ENCODE data around the gene YJU2.
A peak's percentile ranks its signal among the peaks of the same experiment; 100 is the strongest.
"Not testable (repeated sequence)": the region's sequence is repeated elsewhere in the genome, so short reads cannot be mapped to it uniquely, and the experiment has no call there.

YJU2 gene

GRCh38 chr19:4229179-4229931 lies 17.5 kb upstream of the YJU2 start, which contains the start of gene EBI3:
EBI3 (plus strand) TSS chr19:4229523; CDS start chr19:4229551, 28 bp downstream.
- DNase-seq, result no peak

DNA sequence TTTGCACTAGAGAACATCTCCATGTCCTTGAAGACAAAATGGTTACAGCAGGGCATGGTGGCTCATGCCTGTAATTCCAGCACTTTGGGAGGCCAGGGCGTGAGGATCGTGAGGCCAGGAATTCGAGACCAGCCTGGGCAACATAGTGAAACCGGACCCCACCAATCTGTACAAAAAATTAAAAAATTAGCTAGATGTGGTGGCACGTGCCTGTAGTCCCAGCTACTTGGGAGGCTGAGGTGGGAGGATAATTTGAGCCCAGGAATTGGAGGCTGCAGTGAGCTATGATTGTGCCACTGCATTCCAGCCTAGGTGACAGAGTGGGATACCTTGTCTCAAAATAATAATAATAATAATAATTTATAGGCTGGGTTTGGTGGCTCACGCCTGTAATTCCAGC lies 16.6 kb upstream of the YJU2 start:
- not testable (repeated sequence) for DNase-seq

DNA sequence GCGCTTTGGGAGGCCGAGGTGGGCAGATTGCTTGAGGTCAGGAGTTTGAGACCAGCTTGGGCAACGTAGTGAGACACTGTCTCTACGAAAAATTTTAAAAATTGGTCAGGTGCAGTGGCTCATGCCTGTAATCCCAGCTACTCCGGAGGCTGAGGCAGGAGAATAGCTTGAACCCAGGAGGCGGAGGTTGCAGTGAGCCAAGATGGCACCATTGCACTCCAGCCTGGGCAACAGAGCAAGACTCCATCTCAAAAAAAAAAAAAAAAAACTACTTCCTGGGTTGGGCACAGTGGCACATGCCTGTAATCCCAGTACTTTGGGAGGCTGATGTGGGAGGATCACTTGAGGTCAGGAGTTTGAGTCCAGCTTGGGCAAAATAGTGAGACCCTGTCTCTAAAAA lies 15.4 kb upstream of the YJU2 start:
- not testable (repeated sequence) for DNase-seq

GRCh38 chr19:4232139-4232538 lies 14.7 kb upstream of the YJU2 start:
- DNase-seq, result not testable (repeated sequence)

DNA sequence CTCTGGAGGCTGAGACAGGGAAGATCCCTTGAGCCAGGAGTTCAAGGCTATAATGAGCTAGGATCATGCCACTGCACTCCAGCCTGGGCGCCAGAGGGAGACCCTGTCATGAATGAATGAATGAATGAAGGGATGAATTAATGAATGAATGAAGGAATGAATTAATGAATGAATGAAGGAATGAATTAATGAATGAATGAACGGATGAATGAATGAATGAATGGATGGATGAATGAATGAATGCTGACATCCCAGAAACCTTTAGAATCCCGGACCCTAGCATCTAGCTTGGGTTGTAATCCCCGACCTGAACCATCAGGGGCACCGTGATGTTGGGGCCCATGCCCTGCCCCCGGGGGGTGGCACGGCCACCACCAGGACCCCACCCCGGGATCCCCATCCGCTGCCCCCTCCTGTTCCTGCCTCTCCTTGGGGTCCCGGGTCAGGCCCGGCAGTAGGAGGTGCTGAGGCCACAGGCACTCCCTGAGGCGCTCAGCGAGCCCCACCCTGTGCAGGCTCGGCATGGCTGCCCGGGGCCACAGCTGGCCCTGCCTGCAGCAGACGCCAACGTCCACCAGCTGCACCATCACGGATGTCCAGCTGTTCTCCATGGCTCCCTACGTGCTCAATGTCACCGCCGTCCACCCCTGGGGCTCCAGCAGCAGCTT lies 14.1 kb upstream of the YJU2 start:
- peak; percentile 19 for DNase-seq

DNA sequence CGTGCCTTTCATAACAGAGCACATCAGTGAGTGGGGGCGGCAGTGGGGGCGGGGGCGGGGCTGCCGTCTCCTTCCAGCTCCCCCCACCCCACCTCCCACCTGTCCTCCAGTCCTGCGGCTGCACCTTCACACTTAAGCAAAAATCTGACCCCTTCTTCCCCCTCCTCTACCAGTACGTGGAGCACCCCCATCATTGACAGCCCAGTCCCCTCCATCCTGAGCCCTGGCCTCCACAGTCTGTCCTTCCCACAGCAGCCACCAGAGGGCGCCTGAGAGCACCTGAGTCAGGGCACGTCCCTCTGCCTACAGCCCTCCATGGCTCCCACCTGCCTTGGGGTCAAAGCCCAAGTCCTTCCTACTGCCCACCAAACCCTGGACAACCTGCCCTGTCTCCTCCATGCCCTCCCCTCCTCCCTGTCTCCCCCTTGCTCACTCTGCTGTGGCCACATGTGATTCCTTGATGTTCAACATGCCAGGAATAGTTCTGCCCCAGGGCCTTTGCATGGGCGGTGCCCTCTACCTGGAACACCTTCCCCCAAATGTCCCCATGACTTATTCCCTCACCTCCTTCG lies 13.5 kb upstream of the YJU2 start:
- peak; percentile 66 for DNase-seq

GRCh38 chr19:4234142-4234861 lies 12.6 kb upstream of the YJU2 start:
- no peak for DNase-seq

DNA sequence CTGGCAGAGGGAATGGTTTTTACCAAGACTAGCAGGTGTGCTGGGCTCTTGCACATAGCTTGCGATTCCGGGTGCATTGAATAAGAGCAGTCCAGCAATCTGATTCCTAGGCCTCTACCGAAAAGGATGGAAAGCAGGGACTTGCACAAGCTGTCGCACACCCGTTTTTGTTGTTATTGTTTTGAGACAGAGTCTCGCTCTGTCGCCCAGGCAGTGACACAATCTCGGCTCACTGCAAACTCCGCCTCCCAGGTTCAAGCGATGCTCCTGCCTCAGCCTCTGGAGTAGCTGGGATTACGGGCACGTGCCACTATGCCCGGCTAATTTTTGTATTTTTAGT lies 12.0 kb upstream of the YJU2 start:
- no peak for DNase-seq

- DNase-seq, result not testable (repeated sequence)
Measured at GRCh38 chr19:4237510-4237909, 9.4 kb upstream of the YJU2 start.

DNA sequence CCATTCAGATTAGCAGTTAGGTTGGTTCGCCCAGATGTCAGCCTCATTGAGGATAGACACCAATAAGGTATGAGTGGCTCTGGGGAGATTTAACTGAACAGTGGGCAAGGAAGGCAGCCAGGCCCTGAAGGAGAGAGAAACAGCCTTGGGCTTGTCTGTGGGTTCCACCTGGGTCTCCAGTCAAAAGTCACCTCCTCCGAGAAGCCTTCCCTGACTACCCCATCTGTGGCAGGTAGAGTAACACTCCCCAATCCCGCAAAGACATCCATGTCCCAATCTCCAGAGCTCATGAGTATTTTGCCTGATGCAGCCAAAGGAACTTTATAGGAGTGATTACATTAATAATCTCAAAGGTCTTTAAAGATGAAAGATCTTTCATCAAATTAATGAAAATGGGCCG lies 8.0 kb upstream of the YJU2 start:
- no peak for DNase-seq

- no peak for DNase-seq
Measured at GRCh38 chr19:4241824-4242430, 5.0 kb upstream of the YJU2 start.

GRCh38 chr19:4245938-4246337 lies 942 bp upstream of the YJU2 start:
- not testable (repeated sequence) for DNase-seq

DNA sequence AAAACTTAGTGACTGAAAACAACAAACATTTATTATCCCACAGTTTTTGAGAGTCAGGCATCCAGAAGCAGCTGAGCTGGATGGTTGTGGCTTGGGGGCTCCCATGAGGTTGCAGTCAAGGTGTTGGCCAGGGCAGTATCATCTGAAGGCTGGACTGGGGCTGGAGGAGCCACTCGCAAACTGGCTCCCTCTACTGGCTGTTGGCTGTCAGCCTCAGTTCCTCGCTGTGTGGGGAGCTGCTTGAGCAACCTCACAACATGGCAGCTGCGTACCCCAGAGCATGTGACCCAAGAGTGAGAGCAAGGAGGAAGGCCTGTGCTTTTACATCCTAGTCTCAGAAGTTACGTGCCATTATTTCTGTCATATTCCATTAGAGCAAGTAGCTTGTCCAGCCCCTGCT lies 9.7 kb downstream of the YJU2 start:
- no peak for DNase-seq

- no peak for DNase-seq
Measured at GRCh38 chr19:4257025-4257424, 10.1 kb downstream of the YJU2 start.

- no peak for DNase-seq
Measured at GRCh38 chr19:4258181-4258580, 11.3 kb downstream of the YJU2 start.

DNA sequence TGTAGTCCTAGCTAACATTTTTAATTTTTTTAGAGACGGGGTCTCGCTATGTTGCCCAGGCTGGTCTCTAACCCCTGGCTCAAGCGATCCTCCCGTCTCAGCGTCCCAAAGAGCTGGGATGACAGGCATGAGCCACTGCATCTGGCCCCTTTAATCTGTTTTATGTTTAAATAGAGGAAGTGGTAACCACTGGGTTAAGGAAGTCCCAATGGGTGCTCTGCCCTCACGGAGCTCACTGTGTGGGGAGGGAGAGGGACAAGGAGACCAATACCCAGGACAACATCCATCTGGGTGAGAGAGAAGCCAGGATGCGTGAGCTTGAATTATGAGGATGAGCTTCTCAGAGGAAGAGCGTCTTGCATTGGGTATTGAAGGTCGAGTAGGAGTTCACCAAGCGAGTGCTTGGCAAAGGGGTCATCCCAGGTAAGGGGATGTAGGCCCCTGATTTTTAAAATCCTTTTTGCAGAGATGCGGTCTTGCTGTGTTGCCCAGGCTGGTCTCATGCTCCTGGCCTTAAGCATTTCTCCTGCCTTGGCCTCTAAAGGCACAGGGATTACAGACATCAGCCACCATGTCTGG lies 13.8 kb downstream of the YJU2 start:
- no peak for DNase-seq

DNA sequence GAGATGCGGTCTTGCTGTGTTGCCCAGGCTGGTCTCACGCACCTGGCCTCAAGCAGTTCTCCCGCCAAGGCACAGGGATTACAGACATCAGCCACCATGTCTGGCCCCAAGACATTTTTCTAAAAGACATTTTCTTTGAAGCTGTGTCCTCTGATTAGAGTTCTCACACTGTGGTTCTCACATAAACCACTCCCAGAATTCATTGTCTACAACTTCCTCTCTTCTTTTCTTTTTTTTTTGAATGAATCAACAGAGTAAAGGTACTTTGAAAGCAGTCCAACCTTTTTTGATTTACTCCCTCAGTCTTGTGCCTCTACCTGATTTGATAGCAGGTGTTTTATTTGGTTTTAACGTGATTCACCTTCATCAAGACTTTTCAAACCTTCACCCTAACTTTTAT lies 17.9 kb downstream of the YJU2 start:
- DNase-seq, result no peak

DNA sequence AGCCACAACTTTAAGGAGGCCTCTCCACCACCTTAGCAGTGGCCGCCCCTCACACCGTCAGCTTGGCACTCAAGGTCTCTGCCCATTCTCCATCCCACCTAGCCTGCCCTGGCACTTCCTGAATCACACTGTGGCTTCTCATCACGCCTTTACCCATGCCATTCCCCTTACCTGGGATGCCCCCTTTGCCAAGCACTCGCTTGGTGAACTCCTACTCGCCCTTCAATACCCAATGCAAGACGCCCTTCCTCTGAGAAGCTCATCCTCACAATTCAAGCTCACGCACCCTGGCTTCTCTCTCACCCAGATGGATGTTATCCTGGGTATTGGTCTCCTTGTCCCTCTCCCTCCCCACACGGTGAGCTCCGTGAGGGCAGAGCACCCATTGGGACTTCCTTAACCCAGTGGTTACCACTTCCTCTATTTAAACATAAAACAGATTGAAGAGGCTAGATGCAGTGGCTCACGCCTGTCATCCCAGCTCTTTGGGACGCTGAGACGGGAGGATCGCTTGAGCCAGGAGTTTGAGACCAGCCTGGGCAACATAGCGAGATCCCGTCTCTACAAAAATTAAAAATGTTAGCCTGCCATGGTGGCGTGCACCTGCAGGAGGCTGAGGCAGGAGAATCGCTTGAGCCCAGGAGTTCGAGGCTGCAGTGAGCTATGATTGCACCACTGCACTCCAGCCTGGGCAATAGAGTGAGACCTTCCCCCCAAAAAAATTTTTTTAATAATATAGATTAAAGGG lies 19.5 kb downstream of the YJU2 start:
- no peak for DNase-seq

GRCh38 chr19:4267101-4267900 lies 20.4 kb downstream of the YJU2 start:
- peak; percentile 54 for DNase-seq

GRCh38 chr19:4267901-4268815 lies 21.3 kb downstream of the YJU2 start:
- DNase-seq, result no peak

Data from eye (tissue), 1 donor.